HCT116 (cell line): ENCODE results near the gene AIMP1. TPM values are rescaled to one million over a fixed set of nuclear protein-coding genes. Genes with fewer than 3 reads are reported as not detected.
A peak's percentile ranks its signal among the peaks of the same experiment; 100 is the strongest.

ENCODE experiments used
- ATAC-seq: fragments of 200-7000 bp; cut with Tn5 transposase; 2 replicates; pipeline ENCODE4 v1.9.1; 2020; ENCODE audit warnings: mild to moderate bottlenecking, moderate library complexity
- BruUV-seq: library from RNA; stranded (reverse); fragments of 400-500 nt; replicated peaks from 2 replicates; lab custom pipeline; 2021; lab: Mats Ljungman, UMichigan
- CTCF ChIA-PET: fragments of 300-600 bp; sonication (Branson Sonifier 250); formaldehyde crosslinking; loops from one replicate; lab custom pipeline; 2021; ENCODE audit warnings: antibody characterized with exemption; lab: Charles Lee
- POLR2A ChIA-PET: fragments of 300-600, 350-600 bp; sonication (Branson Sonifier 250); formaldehyde crosslinking; loops from one replicate; lab custom pipeline; 2021; ENCODE audit warnings: antibody characterized with exemption; lab: Charles Lee
- RAD21 ChIA-PET, 2 experiments: fragments of 300-600 bp; sonication (Branson Sonifier 250); formaldehyde crosslinking; loops; one replicate each; lab custom pipeline; 2023; ENCODE audit warnings: low total read pairs in 2 of 2; ENCODE audit not compliant: uncharacterized antibody in 2 of 2, unreplicated experiment in 2 of 2, low non-redundant PET in 1 of 2; lab: Charles Lee
- DNase-seq: peaks from one replicate; pipeline ENCODE4 v3.0.0-alpha.2; 2010; ENCODE audit warnings: low read depth, low spot score
- H2AFZ ChIP-seq: fragments of 200-600 bp; shearing (Covaris generic), sonication (generic); 2 replicates; pipeline ENCODE4 v1.6.1; 2017; ENCODE audit warnings: low read depth, mixed run types, mixed read lengths, antibody characterized with exemption, low read length; ENCODE audit not compliant: poor library complexity, severe bottlenecking
- H3K27ac ChIP-seq: 2 replicates; pipeline ENCODE4 v1.5.1; 2012; ENCODE audit warnings: low read depth, low read length
- H3K27me3 ChIP-seq: fragments of 200-600 bp; sonication (generic); 2 replicates; pipeline ENCODE4 v1.6.1; 2016; ENCODE audit warnings: mixed run types, low read length, mixed read lengths; ENCODE audit not compliant: insufficient read depth
- H3K36me3 ChIP-seq, 2 experiments: fragments of 200-500 bp in 1 of 2; fragments of 200-600 bp in 1 of 2; sonication (Bioruptor generic) in 1 of 2; sonication (generic) in 1 of 2; 2 replicates each; pipeline versions ENCODE4 v1.5.1 to v1.6.1; 2014 to 2016; ENCODE audit warnings: low read length in 2 of 2, inconsistent platforms in 1 of 2, mixed read lengths in 1 of 2, mixed run types in 1 of 2; ENCODE audit not compliant: insufficient read depth in 2 of 2, control insufficient read depth in 1 of 2
- H3K4me1 ChIP-seq, 2 experiments: fragments of 200-600 bp in 1 of 2; sonication (generic) in 1 of 2; 2 replicates each; pipeline versions ENCODE4 v1.5.1 to v1.6.1; 2012 to 2017; ENCODE audit warnings: low read length in 2 of 2, inconsistent platforms in 1 of 2, mild to moderate bottlenecking in 1 of 2, mixed read lengths in 1 of 2, mixed run types in 1 of 2, moderate library complexity in 1 of 2; ENCODE audit not compliant: insufficient read depth in 2 of 2, control insufficient read depth in 1 of 2
- H3K4me2 ChIP-seq: fragments of 200-600 bp; sonication (generic); 2 replicates; pipeline ENCODE4 v1.6.1; 2017; ENCODE audit warnings: mixed run types, low read length, mixed read lengths
- H3K4me3 ChIP-seq, 2 experiments: fragments of 200-600 bp in 1 of 2; sonication (generic) in 1 of 2; replicated peaks in 1 of 2; 2 replicates each; pipeline ENCODE4 v1.5.1; 2011 to 2016; ENCODE audit warnings: low read length in 2 of 2, control low read depth in 1 of 2, low read depth in 1 of 2, mild to moderate bottlenecking in 1 of 2, mixed read lengths in 1 of 2, mixed run types in 1 of 2
- H3K79me2 ChIP-seq: fragments of 200-600 bp; sonication (generic); 2 replicates; pipeline ENCODE4 v1.6.1; 2017; ENCODE audit warnings: mild to moderate bottlenecking, mixed run types, low read length, moderate library complexity, mixed read lengths; ENCODE audit not compliant: insufficient read depth
- H3K9ac ChIP-seq: fragments of 200-600 bp; sonication (generic); 2 replicates; pipeline ENCODE4 v1.6.1; 2016; ENCODE audit warnings: low read length, mixed read lengths
- H3K9me2 ChIP-seq: fragments of 200-600 bp; sonication (generic), shearing (Covaris generic); 2 replicates; pipeline ENCODE4 v1.6.1; 2017; ENCODE audit warnings: mixed run types, mild to moderate bottlenecking, moderate library complexity; ENCODE audit not compliant: insufficient read depth
- H3K9me3 ChIP-seq, 2 experiments: fragments of 200-500 bp in 1 of 2; fragments of 200-600 bp in 1 of 2; sonication (Bioruptor generic) in 1 of 2; sonication (generic) in 1 of 2; 2 replicates each; pipeline ENCODE4 v1.6.1; 2014 to 2017; ENCODE audit warnings: low read length in 2 of 2, mixed read lengths in 2 of 2, inconsistent platforms in 1 of 2, low read depth in 1 of 2, mild to moderate bottlenecking in 1 of 2, mixed run types in 1 of 2, moderate library complexity in 1 of 2; ENCODE audit not compliant: control insufficient read depth in 1 of 2, insufficient read depth in 1 of 2
- H4K20me1 ChIP-seq: fragments of 200-600 bp; sonication (generic), shearing (Covaris generic); 2 replicates; pipeline ENCODE4 v1.6.1; 2017; ENCODE audit warnings: mixed run types, mild to moderate bottlenecking, moderate library complexity; ENCODE audit not compliant: insufficient read depth
- JUND ChIP-seq: IDR thresholded peaks from 2 replicates; pipeline ENCODE4 v1.6.1; 2012
- SIN3A ChIP-seq: IDR thresholded peaks from 2 replicates; pipeline ENCODE4 v1.6.1; 2012; ENCODE audit warnings: low read depth
- ZFX ChIP-seq: fragments of 450-650 bp; IDR thresholded peaks from 2 replicates; pipeline ENCODE4 v1.6.1; 2017
- intact Hi-C: fragments of 100-400 bp; cut with micrococcal nuclease; formaldehyde crosslinking; loops from 2 replicates; pipeline ENCODE4 v1.10.0; 2022
- total RNA-seq: library from RNA; stranded (reverse); gene quantifications from one replicate; pipeline ENCODE4 v1.2.1, GENCODE V29; 2021; ENCODE audit not compliant: unreplicated experiment
- TF ChIP-seq, protein P1 (sequence below), 3 experiments: fragments of 200-600 bp in 1 of 3; sonication (generic) in 1 of 3; IDR thresholded peaks in 2 of 3; conservative IDR thresholded peaks in 1 of 3; 2 replicates each; pipeline ENCODE4 v1.5.1; 2012 to 2017; ENCODE audit warnings: low read depth in 2 of 3, low read length in 2 of 3, antibody characterized with exemption in 1 of 3, borderline replicate concordance in 1 of 3, control low read depth in 1 of 3, mild to moderate bottlenecking in 1 of 3, mixed read lengths in 1 of 3, mixed run types in 1 of 3, moderate library complexity in 1 of 3; ENCODE audit not compliant: insufficient read depth in 1 of 3
- TF ChIP-seq, protein P2 (sequence below): IDR thresholded peaks from 2 replicates; pipeline ENCODE4 v1.6.1; 2012; ENCODE audit warnings: low read depth
- TF ChIP-seq, protein P3 (sequence below): IDR thresholded peaks from 2 replicates; pipeline ENCODE4 v1.6.1; 2012

Gene AIMP1
- total RNA-seq, 1 experiment from 2014 or later: 67.4 TPM

DNA sequence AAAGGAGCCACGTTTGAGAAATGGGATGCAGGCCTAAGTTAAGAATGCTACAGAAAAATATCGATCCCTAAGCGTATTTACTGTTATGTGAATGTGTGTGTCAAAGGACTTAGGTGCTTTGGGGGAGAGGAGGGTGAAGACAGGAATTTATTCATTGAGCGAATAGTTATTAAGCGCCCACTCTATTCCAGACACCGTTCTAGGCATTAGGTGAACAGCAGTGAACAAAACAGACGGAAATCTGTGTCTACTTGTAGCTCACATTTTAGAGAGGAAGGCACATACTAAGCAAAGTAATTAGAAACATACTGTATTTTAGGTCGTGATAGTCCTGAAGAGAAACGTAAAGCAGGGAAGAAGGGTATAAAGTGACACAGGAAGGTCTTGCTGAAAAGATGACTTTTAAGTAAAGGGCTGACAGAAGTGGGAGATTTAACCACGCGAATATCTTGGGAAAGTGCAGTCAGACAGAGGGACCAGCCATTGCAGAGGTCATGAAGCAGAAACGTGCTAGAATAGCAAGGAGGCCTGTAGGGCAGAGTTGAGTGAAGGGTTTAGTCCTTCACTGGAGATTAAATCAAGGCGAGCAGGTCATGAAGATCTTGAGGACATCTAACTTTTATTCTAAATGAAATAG, 541 bp downstream of the AIMP1 start:
- Histone ChIP-seq H3K27me3 (no peaks in the 10 kb centered on the region), H3K36me3 (no peaks in the 10 kb centered on the region), H4K20me1 (no peaks in the 10 kb centered on the region), H3K9me3 (no peaks in the 10 kb centered on the region), H2AFZ (no peak overlapping the region), H3K27ac (peak overlapping the region; percentile 74), H3K9ac (peak overlapping the region; percentile 87), H3K4me2 (peak overlapping the region; percentile 73), H3K9me2 (no peaks in the 10 kb centered on the region), H3K4me1 (peaks cover 5 to 13% of the 10 kb centered on the region in 2 experiments; a peak in 3 of 4 replicates), H3K79me2 (peaks cover 82% of the 10 kb centered on the region), H3K4me3 (peak overlapping the region; percentile 84 to 88)
- ChIA-PET CTCF (no interaction called here), POLR2A (no interaction called here), RAD21 (no interaction called here)
- TF ChIP-seq JUND: no peak; the same call in 1 of the 2 replicates
- peak; percentile 5; the same call in 1 of the 2 replicates for TF ChIP-seq ZFX
- DNase-seq (no peak), ATAC-seq (no peak)
- TSS peak; percentile 71 for BruUV-seq
- intact Hi-C loops: no loop called here

DNA sequence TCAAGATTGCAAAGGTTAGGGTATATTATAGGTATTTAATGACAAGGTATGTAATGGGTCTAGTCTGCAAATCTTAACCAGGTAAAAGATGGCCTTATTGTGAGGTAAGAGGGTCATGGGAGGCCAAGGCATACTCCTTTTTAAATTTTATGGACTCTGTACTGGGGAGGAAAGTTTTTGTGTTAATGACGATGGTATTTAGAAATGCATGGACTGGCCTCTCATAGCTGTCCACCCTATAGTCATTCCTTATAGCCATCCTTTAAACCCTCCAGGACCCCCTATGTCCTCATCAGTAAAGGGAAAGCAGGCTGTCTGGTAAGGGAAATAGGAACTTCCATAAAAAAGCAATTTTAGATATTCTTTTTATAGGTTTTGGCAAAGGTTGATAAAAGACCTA, 1.5 kb downstream of the AIMP1 start:
- RAD21 ChIA-PET: no interaction called here
- H3K9ac ChIP-seq: peak overlapping the region; percentile 87
- POLR2A ChIA-PET: no interaction called here
- no peak overlapping the region for H3K27ac ChIP-seq
- peak overlapping the region; percentile 84 to 88 for H3K4me3 ChIP-seq
- intact Hi-C loops: no loop called here
- H3K79me2 ChIP-seq: peaks cover 84% of the 10 kb centered on the region
- no peaks in the 10 kb centered on the region for H3K9me3 ChIP-seq
- BruUV-seq: no TSS peak
- TF ChIP-seq, protein P1, sequence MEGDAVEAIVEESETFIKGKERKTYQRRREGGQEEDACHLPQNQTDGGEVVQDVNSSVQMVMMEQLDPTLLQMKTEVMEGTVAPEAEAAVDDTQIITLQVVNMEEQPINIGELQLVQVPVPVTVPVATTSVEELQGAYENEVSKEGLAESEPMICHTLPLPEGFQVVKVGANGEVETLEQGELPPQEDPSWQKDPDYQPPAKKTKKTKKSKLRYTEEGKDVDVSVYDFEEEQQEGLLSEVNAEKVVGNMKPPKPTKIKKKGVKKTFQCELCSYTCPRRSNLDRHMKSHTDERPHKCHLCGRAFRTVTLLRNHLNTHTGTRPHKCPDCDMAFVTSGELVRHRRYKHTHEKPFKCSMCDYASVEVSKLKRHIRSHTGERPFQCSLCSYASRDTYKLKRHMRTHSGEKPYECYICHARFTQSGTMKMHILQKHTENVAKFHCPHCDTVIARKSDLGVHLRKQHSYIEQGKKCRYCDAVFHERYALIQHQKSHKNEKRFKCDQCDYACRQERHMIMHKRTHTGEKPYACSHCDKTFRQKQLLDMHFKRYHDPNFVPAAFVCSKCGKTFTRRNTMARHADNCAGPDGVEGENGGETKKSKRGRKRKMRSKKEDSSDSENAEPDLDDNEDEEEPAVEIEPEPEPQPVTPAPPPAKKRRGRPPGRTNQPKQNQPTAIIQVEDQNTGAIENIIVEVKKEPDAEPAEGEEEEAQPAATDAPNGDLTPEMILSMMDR (IDR thresholded peaks at IDR 0.05 in 2 of 3, conservative IDR thresholded peaks at IDR 0.05 in 1 of 3; ENCODE audit: borderline replicate concordance in 1 of 3, insufficient read depth in 1 of 3, low read depth in 2 of 3, low read length in 2 of 3): no peak
- no peak for TF ChIP-seq SIN3A
- TF ChIP-seq, protein P2, sequence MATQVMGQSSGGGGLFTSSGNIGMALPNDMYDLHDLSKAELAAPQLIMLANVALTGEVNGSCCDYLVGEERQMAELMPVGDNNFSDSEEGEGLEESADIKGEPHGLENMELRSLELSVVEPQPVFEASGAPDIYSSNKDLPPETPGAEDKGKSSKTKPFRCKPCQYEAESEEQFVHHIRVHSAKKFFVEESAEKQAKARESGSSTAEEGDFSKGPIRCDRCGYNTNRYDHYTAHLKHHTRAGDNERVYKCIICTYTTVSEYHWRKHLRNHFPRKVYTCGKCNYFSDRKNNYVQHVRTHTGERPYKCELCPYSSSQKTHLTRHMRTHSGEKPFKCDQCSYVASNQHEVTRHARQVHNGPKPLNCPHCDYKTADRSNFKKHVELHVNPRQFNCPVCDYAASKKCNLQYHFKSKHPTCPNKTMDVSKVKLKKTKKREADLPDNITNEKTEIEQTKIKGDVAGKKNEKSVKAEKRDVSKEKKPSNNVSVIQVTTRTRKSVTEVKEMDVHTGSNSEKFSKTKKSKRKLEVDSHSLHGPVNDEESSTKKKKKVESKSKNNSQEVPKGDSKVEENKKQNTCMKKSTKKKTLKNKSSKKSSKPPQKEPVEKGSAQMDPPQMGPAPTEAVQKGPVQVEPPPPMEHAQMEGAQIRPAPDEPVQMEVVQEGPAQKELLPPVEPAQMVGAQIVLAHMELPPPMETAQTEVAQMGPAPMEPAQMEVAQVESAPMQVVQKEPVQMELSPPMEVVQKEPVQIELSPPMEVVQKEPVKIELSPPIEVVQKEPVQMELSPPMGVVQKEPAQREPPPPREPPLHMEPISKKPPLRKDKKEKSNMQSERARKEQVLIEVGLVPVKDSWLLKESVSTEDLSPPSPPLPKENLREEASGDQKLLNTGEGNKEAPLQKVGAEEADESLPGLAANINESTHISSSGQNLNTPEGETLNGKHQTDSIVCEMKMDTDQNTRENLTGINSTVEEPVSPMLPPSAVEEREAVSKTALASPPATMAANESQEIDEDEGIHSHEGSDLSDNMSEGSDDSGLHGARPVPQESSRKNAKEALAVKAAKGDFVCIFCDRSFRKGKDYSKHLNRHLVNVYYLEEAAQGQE: no peak
- TF ChIP-seq, protein P3, sequence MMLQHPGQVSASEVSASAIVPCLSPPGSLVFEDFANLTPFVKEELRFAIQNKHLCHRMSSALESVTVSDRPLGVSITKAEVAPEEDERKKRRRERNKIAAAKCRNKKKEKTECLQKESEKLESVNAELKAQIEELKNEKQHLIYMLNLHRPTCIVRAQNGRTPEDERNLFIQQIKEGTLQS: no peak
- ATAC-seq (no peak), DNase-seq (no peak)
- CTCF ChIA-PET: no interaction called here
- no peaks in the 10 kb centered on the region for H3K9me2 ChIP-seq
- H3K36me3 ChIP-seq: no peaks in the 10 kb centered on the region
- peaks cover 5 to 13% of the 10 kb centered on the region in 2 experiments; a peak in 3 of 4 replicates for H3K4me1 ChIP-seq
- no peaks in the 10 kb centered on the region for H4K20me1 ChIP-seq
- no peaks in the 10 kb centered on the region for H3K27me3 ChIP-seq
- H2AFZ ChIP-seq: no peak overlapping the region
- peak overlapping the region; percentile 73 for H3K4me2 ChIP-seq
